ENCODE results near the gene PIWIL4. TPM values are rescaled to one million over a fixed set of nuclear protein-coding genes. Genes with fewer than 3 reads are reported as not detected.

Gene PIWIL4
- total and polyA plus RNA-seq, 9 of the 15 experiments (the other 6 are each of a cell fraction or from before 2014, with no cell fraction given): 6.3 to 17.0 (median 10.8) TPM

DNA sequence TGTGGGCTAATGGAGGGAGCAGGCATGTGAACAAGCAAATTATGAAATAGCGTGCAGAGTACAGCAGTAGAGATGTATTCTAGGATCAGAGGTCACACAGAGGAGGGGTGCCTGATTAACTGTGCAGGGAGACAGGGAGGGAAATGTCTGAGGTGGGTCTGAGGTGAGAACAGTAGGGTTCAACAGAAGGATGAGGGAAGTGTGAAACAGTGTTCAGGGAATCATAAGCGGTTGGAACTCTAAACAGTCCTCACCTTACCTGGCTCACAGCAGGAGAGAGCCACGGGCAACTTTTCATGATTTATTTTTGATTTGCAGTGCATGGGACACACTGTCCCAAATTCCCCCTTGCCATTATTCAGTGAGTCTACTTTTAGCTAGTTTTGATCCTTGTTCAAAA, 90.5 kb downstream of the PIWIL4 start:
- DNase-seq (ENCODE audit: extremely low read depth in 1 of 4, low spot score in 3 of 4) (no peak), ATAC-seq (no peak), FAIRE-seq (no peak)
- ChIA-PET CTCF (ENCODE audit: low intra/inter-chr PET ratio) (no interaction called here), POLR2A (no interaction called here)
- Histone ChIP-seq H3K4me2 (ENCODE audit: insufficient read depth, low read length) (no peak overlapping the region), H3K4me1 (replicated peaks in 1 of 2; ENCODE audit: control insufficient read depth in 2 of 2, insufficient read depth in 2 of 2, low read length in 2 of 2) (no peaks in the 10 kb centered on the region), H3K27ac (ENCODE audit: extremely low read depth, low read depth, low read length) (no peak overlapping the region), H3K79me2 (ENCODE audit: control insufficient read depth, insufficient read depth, low read length) (no peaks in the 10 kb centered on the region), H3K4me3 (no peak overlapping the region), H4K20me1 (replicated peaks; ENCODE audit: control insufficient read depth, insufficient read depth, low read length) (no peaks in the 10 kb centered on the region), H2AFZ (ENCODE audit: low read depth, low read length) (no peak overlapping the region), H3K27me3 (ENCODE audit: control insufficient read depth in 2 of 2, insufficient read depth in 2 of 2, low read length in 2 of 2) (no peaks in the 10 kb centered on the region), H3K9me1 (ENCODE audit: control insufficient read depth, insufficient read depth, low read length) (no peaks in the 10 kb centered on the region), H3K9me3 (replicated peaks; ENCODE audit: control insufficient read depth, insufficient read depth, low read depth, low read length) (no peaks in the 10 kb centered on the region), H3K36me3 (ENCODE audit: control insufficient read depth, insufficient read depth, low read length) (no peaks in the 10 kb centered on the region), H3K9ac (ENCODE audit: insufficient read depth in 1 of 2, low read depth in 2 of 2, low read length in 2 of 2) (no peak overlapping the region)
- no TSS peak for BruUV-seq (replicated peaks)
- in situ Hi-C loops (cut with MboI) (no loop called here), intact Hi-C loops (cut with micrococcal nuclease) (no loop called here)
- 27% methylated on average over 3 of the region's 3 CpGs for WGBS (ENCODE audit: insufficient coverage, low coverage, missing lambda C conversion rate)
- no peak for TF ChIP-seq ZSCAN32 (CRISPR knock-in tag; IDR thresholded peaks at IDR 0.05)
- TF ChIP-seq PHB2 (IDR thresholded peaks at IDR 0.05; ENCODE audit: low read depth): no peak
- no peak for TF ChIP-seq ZNF318 (IDR thresholded peaks at IDR 0.05; ENCODE audit: borderline replicate concordance in 1 of 2, low read depth in 1 of 2)
- TF ChIP-seq TEAD1 (CRISPR knock-in tag; IDR thresholded peaks at IDR 0.05): no peak
- no peak for TF ChIP-seq STAT5B (CRISPR knock-in tag; IDR thresholded peaks at IDR 0.05)
- TF ChIP-seq POLR2AphosphoS2 (IDR thresholded peaks at IDR 0.05; ENCODE audit: low read length): no peak
- no peak for TF ChIP-seq NR2C1 (IDR thresholded peaks at IDR 0.05)
- no peak for TF ChIP-seq NR2C1 (tag; IDR thresholded peaks at IDR 0.05)
- TF ChIP-seq, protein P1, sequence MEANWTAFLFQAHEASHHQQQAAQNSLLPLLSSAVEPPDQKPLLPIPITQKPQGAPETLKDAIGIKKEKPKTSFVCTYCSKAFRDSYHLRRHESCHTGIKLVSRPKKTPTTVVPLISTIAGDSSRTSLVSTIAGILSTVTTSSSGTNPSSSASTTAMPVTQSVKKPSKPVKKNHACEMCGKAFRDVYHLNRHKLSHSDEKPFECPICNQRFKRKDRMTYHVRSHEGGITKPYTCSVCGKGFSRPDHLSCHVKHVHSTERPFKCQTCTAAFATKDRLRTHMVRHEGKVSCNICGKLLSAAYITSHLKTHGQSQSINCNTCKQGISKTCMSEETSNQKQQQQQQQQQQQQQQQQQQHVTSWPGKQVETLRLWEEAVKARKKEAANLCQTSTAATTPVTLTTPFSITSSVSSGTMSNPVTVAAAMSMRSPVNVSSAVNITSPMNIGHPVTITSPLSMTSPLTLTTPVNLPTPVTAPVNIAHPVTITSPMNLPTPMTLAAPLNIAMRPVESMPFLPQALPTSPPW (CRISPR knock-in tag; IDR thresholded peaks at IDR 0.05): no peak
- no peak for TF ChIP-seq SIX5 (IDR thresholded peaks at IDR 0.05; ENCODE audit: borderline replicate concordance in 1 of 2, insufficient read depth in 1 of 2, low read depth in 1 of 2, low read length in 2 of 2)
- no peak for TF ChIP-seq ERF (CRISPR knock-in tag; IDR thresholded peaks at IDR 0.05)
- TF ChIP-seq HSF4 (CRISPR knock-in tag; IDR thresholded peaks at IDR 0.05; ENCODE audit: borderline replicate concordance): no peak
- no peak for TF ChIP-seq BHLHE40 (IDR thresholded peaks at IDR 0.05; ENCODE audit: low read length)
- TF ChIP-seq HDAC2 (IDR thresholded peaks at IDR 0.05): no peak
- TF ChIP-seq GTF2A2 (tag; IDR thresholded peaks at IDR 0.05): no peak
